ENCODE measurements around the gene MZT2B.
"Not testable (repeated sequence)": the region's sequence is repeated elsewhere in the genome, so short reads cannot be mapped to it uniquely, and the experiment has no call there.

Gene MZT2B

GRCh38 chr2:130169896-130170295 lies 12.2 kb upstream of the MZT2B start:
- in situ Hi-C loops (cut with MboI; ENCODE audit: low sequenced_read_pairs), result no loop called here

- in situ Hi-C loops (cut with MboI; ENCODE audit: low sequenced_read_pairs), result not testable (repeated sequence)
These were observed 7.2 kb upstream of the MZT2B start for GRCh38 chr2:130174866-130175265.

- in situ Hi-C loops (cut with MboI; ENCODE audit: low sequenced_read_pairs), result not testable (repeated sequence)
These were observed 1.4 kb upstream of the MZT2B start for GRCh38 chr2:130180404-130181324.

GRCh38 chr2:130181325-130181879 lies 660 bp upstream of the MZT2B start, which contains the start of gene SMPD4:
Gene SMPD4 (minus strand): TSS chr2:130181602. CDS start chr2:130176592, 5,010 bp downstream.
- in situ Hi-C loops (cut with MboI; ENCODE audit: low sequenced_read_pairs), result no loop called here

- in situ Hi-C loops (cut with MboI; ENCODE audit: low sequenced_read_pairs), result not testable (repeated sequence)
These were observed 907 bp downstream of the MZT2B start for GRCh38 chr2:130182826-130183511.

- in situ Hi-C loops (cut with MboI; ENCODE audit: low sequenced_read_pairs), result no loop called here
These were observed 1.7 kb downstream of the MZT2B start for GRCh38 chr2:130183512-130184373.

GRCh38 chr2:130185436-130185835 lies 3.4 kb downstream of the MZT2B start:
- in situ Hi-C loops (cut with MboI; ENCODE audit: low sequenced_read_pairs), result no loop called here

- in situ Hi-C loops (cut with MboI; ENCODE audit: low sequenced_read_pairs), result no loop called here
These were observed 3.8 kb downstream of the MZT2B start for GRCh38 chr2:130185896-130186295.

GRCh38 chr2:130186391-130186790 lies 4.3 kb downstream of the MZT2B start:
- in situ Hi-C loops (cut with MboI; ENCODE audit: low sequenced_read_pairs), result no loop called here

GRCh38 chr2:130187268-130187667 lies 5.2 kb downstream of the MZT2B start:
- in situ Hi-C loops (cut with MboI; ENCODE audit: low sequenced_read_pairs), result no loop called here

GRCh38 chr2:130187859-130188792 lies 6.1 kb downstream of the MZT2B start:
- in situ Hi-C loops (cut with MboI; ENCODE audit: low sequenced_read_pairs), result not testable (repeated sequence)

GRCh38 chr2:130188958-130189357 lies 6.9 kb downstream of the MZT2B start:
- in situ Hi-C loops (cut with MboI; ENCODE audit: low sequenced_read_pairs), result not testable (repeated sequence)

- in situ Hi-C loops (cut with MboI; ENCODE audit: low sequenced_read_pairs), result no loop called here
These were observed 8.2 kb downstream of the MZT2B start for GRCh38 chr2:130190237-130190636.

GRCh38 chr2:130191319-130191718 lies 9.3 kb downstream of the MZT2B start:
- in situ Hi-C loops (cut with MboI; ENCODE audit: low sequenced_read_pairs), result not testable (repeated sequence)

- in situ Hi-C loops (cut with MboI; ENCODE audit: low sequenced_read_pairs), result not testable (repeated sequence)
These were observed 10.4 kb downstream of the MZT2B start for GRCh38 chr2:130192451-130192850.

- in situ Hi-C loops (cut with MboI; ENCODE audit: low sequenced_read_pairs), result not testable (repeated sequence)
These were observed 11.8 kb downstream of the MZT2B start for GRCh38 chr2:130193824-130194223.

GRCh38 chr2:130195089-130195635 lies 13.1 kb downstream of the MZT2B start:
- in situ Hi-C loops (cut with MboI; ENCODE audit: low sequenced_read_pairs), result not testable (repeated sequence)

GRCh38 chr2:130196052-130196451 lies 14.0 kb downstream of the MZT2B start:
- in situ Hi-C loops (cut with MboI; ENCODE audit: low sequenced_read_pairs), result not testable (repeated sequence)

- in situ Hi-C loops (cut with MboI; ENCODE audit: low sequenced_read_pairs), result no loop called here
These were observed 16.3 kb downstream of the MZT2B start, which contains the start of gene TUBA3E for GRCh38 chr2:130198343-130198742. Gene TUBA3E (minus strand): TSS chr2:130198439. CDS start chr2:130198360, 79 bp downstream.
